ENCODE results near the gene CPHXL.

The CPHXL gene

DNA sequence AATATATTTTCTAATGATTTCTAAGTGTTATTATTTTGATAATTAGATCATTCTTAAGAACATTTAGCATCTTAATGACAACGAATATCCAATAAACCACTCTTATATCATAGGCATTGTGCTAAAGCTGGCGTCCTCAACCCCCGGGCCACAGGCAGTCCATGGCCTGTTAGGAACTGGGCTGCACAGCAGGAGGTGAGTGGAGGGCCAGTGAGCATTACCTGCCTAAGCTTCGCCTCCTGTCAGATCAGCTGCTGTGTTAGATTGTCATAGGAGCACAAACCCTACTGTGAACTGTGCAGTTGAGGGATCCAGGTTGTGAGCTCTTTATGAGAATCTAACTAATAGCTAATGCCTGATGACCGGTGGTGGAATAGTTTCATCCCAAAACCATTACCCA is 28.7 kb downstream of the CPHXL start:
- no peak for DNase-seq

GRCh38 chr16:75695708-75696107 is 30.6 kb downstream of the CPHXL start:
- DNase-seq = no peak

DNA sequence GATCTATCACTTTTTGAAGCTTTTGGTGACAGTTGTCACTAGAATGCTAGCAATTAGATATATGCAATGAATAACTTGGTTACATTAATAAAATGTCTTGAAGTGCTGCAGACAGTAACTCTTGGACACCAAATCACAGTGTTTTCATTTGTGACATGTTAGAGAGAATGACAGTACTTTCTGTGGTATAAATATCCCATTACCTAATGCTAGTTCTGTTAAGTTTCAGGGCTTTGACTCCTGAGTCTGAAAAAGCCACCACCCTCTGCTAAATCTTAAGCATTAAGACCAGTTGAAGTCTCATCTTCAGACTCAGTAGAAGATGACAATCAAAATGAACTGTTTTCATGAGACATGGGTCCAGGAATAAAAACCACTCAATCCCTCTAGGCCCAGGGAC is 38.9 kb downstream of the CPHXL start:
- DNase-seq = no peak

DNA sequence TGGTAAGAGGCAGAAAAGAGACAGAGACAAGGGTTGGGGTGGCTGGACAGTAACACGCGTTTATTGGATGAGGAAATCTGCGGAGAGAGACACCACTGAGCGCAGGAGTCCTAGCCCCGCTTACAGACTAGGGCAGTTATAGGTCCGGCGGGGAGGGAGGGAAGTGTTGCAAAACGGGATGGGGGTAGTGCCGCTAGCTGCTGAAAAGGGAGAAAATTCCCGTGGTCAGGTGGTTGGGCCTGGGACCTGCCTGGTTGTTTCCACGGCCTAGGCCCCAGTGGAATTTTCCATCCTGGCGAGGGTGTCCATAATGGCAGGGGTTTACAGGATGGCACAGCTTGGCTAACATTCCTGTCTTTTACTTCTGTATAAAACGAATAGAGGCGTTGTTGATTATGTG is 44.0 kb downstream of the CPHXL start:
- no peak for DNase-seq

DNA sequence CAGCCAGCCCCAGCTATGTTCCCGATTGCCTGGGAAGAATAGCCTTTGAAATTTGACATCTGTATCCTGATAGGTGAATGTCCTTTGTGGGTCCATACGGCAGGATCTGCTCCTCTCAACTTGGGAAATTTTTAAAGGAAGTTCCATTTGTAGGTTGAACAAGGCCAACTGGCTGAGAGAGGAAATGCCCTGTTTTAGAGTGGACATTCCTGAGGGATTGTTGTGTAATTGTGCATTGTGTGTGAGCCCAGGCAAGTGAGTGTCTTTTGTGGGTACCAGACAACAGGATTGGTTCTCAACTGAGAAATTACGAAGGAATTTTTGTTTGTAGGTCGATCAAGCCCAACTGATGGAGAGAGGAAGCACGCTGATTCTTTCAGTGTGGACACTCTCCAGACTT is 46.9 kb downstream of the CPHXL start:
- no peak for DNase-seq

- DNase-seq = no peak
Measured at GRCh38 chr16:75676909-75677308, 49.4 kb downstream of the CPHXL start, which contains the start of gene CPHXL2. Gene CPHXL2 (minus strand): TSS chr16:75677009. CDS start chr16:75676999, 10 bp downstream.

- no peak for DNase-seq
Measured at GRCh38 chr16:75667503-75667902, 58.8 kb downstream of the CPHXL start.

Measured in NCI-H2227 treated with DMSO at 0.1 percent for 48 hours (cell line).